GM08714 (cell line): Measurements from ENCODE around the gene TRIM67.
"Not testable (repeated sequence)": the region's sequence is repeated elsewhere in the genome, so short reads cannot be mapped to it uniquely, and the experiment has no call there.

Source experiments
- H3K4me3 ChIP-seq: fragments of 200-500 bp; sonication (Bioruptor generic); 2 replicates; pipeline ENCODE4 v1.5.1; 2014; ENCODE audit warnings: mild to moderate bottlenecking, low read length, inconsistent platforms
- ZNF274 ChIP-seq: IDR thresholded peaks from 2 replicates; pipeline ENCODE4 v1.6.1; 2012; ENCODE audit warnings: mild to moderate bottlenecking, low read depth, low read length

TRIM67 gene

DNA sequence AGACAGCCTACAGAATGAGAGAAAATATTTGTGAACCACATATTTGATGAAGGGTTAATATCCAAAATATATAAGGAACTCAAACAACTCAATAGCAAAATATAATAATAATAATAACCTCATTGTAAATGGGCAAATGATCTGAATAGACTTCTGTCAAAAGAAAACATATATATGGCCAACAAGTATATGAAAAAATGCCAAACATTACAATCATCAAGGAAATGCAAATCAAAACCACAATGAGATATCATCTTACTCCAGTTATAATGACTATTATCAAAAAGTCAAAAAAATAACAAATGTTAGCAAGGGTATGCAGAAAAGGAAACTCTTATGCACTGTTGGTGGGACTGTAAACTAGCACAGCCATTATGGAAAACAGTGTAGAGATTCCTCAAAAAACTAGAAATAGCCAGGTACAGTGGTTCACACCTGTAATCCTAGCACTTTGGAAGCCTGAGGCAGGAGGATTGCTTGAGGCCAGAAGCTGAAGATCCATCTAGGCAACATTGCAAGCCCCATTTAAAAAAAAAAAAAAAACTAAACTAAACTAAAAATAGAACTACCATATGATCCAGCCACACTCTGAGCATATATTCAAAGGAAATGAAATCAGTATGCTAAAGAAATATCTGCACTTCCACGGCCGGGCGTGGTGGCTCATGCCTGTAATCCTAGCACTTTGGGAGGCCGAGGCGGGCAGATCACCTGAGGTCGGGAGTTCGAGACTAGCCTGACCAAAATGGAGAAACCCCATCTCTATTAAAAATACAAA, 17.3 kb upstream of the TRIM67 start:
- H3K4me3 ChIP-seq: no peak overlapping the region
- no peak for TF ChIP-seq ZNF274

DNA sequence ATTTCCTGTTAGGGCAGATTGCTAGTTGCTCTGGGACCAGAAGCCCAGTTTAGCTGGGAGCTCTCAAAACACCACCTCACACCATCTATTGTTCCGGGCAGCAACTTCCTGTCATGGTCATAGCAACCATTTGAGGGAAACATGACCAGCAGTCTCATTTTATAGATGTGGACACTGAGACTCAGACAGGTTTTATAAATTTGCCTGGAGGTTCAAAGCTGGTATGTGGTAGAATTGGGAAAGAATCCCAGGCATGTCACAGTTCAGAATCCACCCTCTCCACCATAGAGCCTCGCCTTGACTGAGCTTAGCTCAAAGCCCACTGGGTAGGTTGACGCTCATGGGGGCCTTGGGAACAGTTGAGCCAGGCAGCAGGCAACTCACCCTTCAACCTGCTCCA, 14.0 kb upstream of the TRIM67 start:
- H3K4me3 ChIP-seq: no peak overlapping the region
- TF ChIP-seq ZNF274: no peak

DNA sequence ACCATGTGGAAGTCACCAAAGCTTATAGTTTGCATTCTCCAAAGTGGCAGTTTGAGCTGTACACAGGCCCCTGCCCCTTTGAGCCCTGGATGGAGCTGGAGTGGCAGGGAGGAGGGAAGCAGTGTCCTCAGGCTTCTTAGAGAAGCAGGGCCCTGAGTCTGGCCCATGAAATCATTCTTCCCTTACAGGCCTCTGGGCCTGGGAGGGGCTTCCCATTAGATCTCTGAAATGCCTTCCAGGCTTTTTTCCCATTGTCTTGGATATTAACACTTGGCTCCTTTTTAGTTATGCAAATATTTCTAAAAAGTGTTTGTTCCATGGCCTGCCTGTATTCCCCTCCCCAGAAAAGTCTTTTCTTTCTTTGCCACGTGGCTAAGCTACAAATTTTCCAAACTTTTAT, 10.0 kb upstream of the TRIM67 start:
- no peak overlapping the region for H3K4me3 ChIP-seq
- no peak for TF ChIP-seq ZNF274

DNA sequence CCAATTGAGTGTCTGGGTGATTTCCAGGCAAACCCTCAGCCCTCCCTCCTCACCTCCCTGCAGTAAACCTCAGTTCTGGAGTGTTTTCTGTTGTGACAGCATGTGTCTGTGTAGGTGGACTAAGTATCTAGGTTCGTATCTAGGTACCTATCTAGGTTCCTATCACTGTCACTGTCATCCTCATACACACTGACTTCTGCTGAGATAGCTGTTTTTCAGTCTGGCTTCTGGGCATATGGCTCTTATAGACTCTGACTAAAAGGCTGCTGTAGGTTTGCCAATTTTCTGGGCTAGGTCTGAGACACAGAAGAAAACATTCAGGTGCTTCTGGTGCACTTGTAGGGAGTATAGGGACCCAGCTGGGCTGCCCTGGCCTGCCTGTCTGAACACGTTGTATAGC, 8.1 kb upstream of the TRIM67 start:
- TF ChIP-seq ZNF274: no peak
- H3K4me3 ChIP-seq: no peak overlapping the region

- no peak overlapping the region for H3K4me3 ChIP-seq
- TF ChIP-seq ZNF274: no peak
These were observed 6.0 kb upstream of the TRIM67 start for GRCh38 chr1:231155808-231156207.

GRCh38 chr1:231157311-231157710, 4.5 kb upstream of the TRIM67 start:
- TF ChIP-seq ZNF274: no peak
- H3K4me3 ChIP-seq: no peak overlapping the region

GRCh38 chr1:231158141-231158540, 3.7 kb upstream of the TRIM67 start:
- H3K4me3 ChIP-seq: not testable (repeated sequence)

- TF ChIP-seq ZNF274: no peak
- no peak overlapping the region for H3K4me3 ChIP-seq
These were observed 2.5 kb upstream of the TRIM67 start for GRCh38 chr1:231159202-231159962.

- H3K4me3 ChIP-seq: no peak overlapping the region
- no peak for TF ChIP-seq ZNF274
These were observed 1.7 kb upstream of the TRIM67 start for GRCh38 chr1:231159963-231160761.

DNA sequence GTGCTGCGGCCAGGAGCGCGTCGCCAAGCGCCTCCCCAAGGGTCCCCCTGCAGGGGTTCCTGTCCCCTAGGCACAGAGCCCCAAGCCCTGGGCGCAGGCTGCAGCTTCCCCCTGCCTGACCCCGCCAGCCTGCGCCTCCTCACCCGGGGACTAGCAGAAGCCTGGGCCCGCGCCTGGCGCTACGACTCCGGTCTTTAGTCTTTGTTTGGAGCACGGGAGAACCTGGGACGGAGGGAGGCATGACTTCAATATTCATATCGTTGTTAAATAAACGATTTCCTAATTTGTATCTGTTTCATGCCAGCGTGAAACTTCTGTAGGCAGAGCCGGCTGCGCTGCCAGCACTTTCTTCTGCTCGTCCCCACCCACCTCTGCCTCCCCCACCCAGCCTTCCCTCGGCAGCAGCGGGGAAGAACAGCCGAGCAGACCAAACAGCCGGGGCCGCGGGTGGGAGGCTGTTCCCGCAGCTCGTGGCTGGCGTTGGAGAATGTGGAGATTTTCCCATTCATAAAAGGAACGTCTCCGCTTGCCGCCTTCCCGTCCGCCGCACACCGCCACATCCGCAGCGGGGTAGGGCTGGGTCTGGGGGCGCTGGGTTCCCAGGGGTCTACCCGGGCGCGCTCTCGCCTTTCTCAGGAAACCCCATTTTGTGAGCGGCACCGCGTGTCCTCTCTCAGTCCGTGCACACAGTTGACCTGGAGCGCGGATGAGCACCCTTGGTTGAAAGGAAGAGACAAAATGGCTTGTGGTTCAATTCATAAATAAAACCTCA, 777 bp upstream of the TRIM67 start:
- no peak for TF ChIP-seq ZNF274
- no peak overlapping the region for H3K4me3 ChIP-seq

DNA sequence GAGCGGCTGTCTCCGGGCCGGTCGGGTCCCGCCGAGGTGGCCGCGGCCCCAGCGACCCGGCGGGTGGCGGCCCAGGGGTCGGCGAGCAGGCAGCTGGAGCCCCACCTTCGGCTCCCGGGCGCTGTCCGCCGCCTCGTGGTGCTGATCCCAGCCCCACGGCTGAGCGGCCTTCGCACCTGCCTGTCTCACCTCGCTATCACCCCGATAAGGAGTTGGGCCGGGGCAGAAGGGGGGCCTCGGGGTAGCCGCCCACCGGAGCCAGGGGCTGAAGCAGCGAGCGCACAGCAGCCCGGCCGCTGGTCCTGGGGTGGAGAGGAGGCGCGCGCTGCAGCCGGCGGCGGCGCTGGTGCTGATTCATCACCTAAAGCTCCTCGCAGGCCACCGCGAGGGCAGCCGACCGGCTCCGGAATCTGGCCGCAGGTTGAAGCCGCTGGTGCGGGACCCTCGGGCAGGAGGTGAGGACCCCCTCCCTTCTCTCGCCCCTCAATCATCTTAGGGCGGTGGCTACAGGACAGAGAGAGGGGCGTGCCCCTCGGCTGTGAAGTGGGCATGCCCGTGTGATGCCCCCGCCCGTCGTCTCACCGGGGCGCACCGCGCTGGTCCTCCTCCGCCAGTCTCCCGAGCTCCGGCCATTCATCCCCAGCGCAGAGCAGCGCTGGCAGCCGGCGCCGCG, 575 bp downstream of the TRIM67 start:
- H3K4me3 ChIP-seq: peak overlapping the region; percentile 14; the same call in 1 of the 2 replicates
- no peak for TF ChIP-seq ZNF274

GRCh38 chr1:231162970-231163829, 1.3 kb downstream of the TRIM67 start:
- no peak overlapping the region for H3K4me3 ChIP-seq
- TF ChIP-seq ZNF274: no peak
